Upper lobe of left lung (tissue), 6 donors: ENCODE results near the gene PTGER2. TPM values are rescaled to one million over a fixed set of nuclear protein-coding genes. Genes with fewer than 3 reads are reported as not detected.

ENCODE experiments used
- ATAC-seq, 2 donors: fragments of 200-7000 bp; cut with Tn5 transposase; one replicate each; pipeline ENCODE4 v1.9.1; 2022; ENCODE audit warnings: mild to moderate bottlenecking in 2 of 2, moderate library complexity in 2 of 2; ENCODE audit not compliant: low FRiP score in 2 of 2
- DNase-seq, 2 donors: peaks; one replicate each; pipeline ENCODE4 v3.0.0-alpha.2; 2019 to 2020
- H3K27ac ChIP-seq, 4 donors: fragments of 200-600 bp; sonication (generic); one replicate each; pipeline ENCODE4 v1.5.1; 2016 to 2019
- H3K27me3 ChIP-seq, 4 donors: fragments of 200-600 bp; sonication (generic); one replicate each; pipeline ENCODE4 v1.5.1; 2017 to 2019
- H3K36me3 ChIP-seq, 4 donors: fragments of 200-600 bp; sonication (generic); one replicate each; pipeline ENCODE4 v1.5.1; 2016 to 2019
- H3K4me1 ChIP-seq, 4 donors: fragments of 200-600 bp; sonication (generic); one replicate each; pipeline ENCODE4 v1.5.1; 2018 to 2019
- H3K4me3 ChIP-seq, 4 donors: fragments of 200-600 bp; sonication (generic); one replicate each; pipeline ENCODE4 v1.5.1; 2017 to 2019; ENCODE audit warnings: mild to moderate bottlenecking in 2 of 4, moderate library complexity in 1 of 4
- H3K9me3 ChIP-seq, 4 donors: fragments of 200-600 bp; sonication (generic); one replicate each; pipeline ENCODE4 v1.5.1; 2018 to 2019
- CTCF ChIP-seq, 6 experiments: fragments of 450-650 bp in 4 of 6; fragments of 200-600 bp in 2 of 6; sonication (generic) in 2 of 6; IDR thresholded peaks; one replicate each; pipeline ENCODE4 v1.5.1; 2016 to 2019; ENCODE audit warnings: antibody characterized with exemption in 6 of 6
- EP300 ChIP-seq, 4 donors: sonication (generic); formaldehyde crosslinking; IDR thresholded peaks; one replicate each; pipeline ENCODE4 v1.5.1; 2017; ENCODE audit warnings: antibody characterized with exemption in 4 of 4, control low read depth in 2 of 4
- POLR2A ChIP-seq, 4 donors: fragments of 450-650 bp; IDR thresholded peaks; one replicate each; pipeline ENCODE4 v1.5.1; 2016 to 2017; ENCODE audit warnings: antibody characterized with exemption in 4 of 4, mild to moderate bottlenecking in 2 of 4
- POLR2AphosphoS5 ChIP-seq, 2 donors: sonication (generic); formaldehyde crosslinking; IDR thresholded peaks; one replicate each; pipeline ENCODE4 v1.5.1; 2017; ENCODE audit warnings: antibody characterized with exemption in 2 of 2
- WGBS, 2 donors: methylation state at CpG; one replicate each; pipeline ENCODE4 v1.1.5; 2017 to 2018; 5-methylcytosine and 5-hydroxymethylcytosine counted together
- total RNA-seq, 6 donors: library from RNA; depleted of rRNA in 4 of 6; stranded (reverse); fragments of >200 nt in 4 of 6; gene quantifications; one replicate each; pipeline versions ENCODE4 v1.1.0 to v1.2.1, GENCODE V29; 2016 to 2021
- donor health status: DM: no; HTN: no; CAD: no; lungs with moderate emphysema.
- donor health status: DM: no; HTN: yes; CAD: no; lungs with severe emphysema.

Gene PTGER2
- total RNA-seq, 6 donors from 2014 or later, result 1.6 to 10.5 (median 8.5) TPM

- 41 to 67% methylated on average over 1 of the region's 1 CpG for WGBS, 2 donors
Measured at GRCh38 chr14:52363961-52364360, 49.8 kb downstream of the PTGER2 start.

GRCh38 chr14:52365071-52365470, 51.0 kb downstream of the PTGER2 start:
- TF ChIP-seq CTCF (IDR thresholded peaks at IDR 0.05), result no peak
- no peak for TF ChIP-seq EP300 (IDR thresholded peaks at IDR 0.05)
- TF ChIP-seq POLR2AphosphoS5 (IDR thresholded peaks at IDR 0.05), result no peak
- no peak for TF ChIP-seq POLR2A (IDR thresholded peaks at IDR 0.05)
- H3K9me3 ChIP-seq, result no peaks in the 10 kb centered on the region
- H3K27ac ChIP-seq, result no peak overlapping the region
- DNase-seq, result no peak
- no peak for ATAC-seq
- peaks cover 0 to 4% (median 0%) of the 10 kb centered on the region in 4 donors for H3K4me1 ChIP-seq
- WGBS, 2 donors, result 81 to 94% methylated on average over 1 of the region's 1 CpG
- H3K36me3 ChIP-seq, result no peaks in the 10 kb centered on the region
- no peaks in the 10 kb centered on the region for H3K27me3 ChIP-seq
- H3K4me3 ChIP-seq, result no peak overlapping the region

More at GRCh38 chr14:52363961-52364360, 49.8 kb downstream of the PTGER2 start:
- peak; percentile 37 to 76 for ATAC-seq
- H3K27me3 ChIP-seq, result no peaks in the 10 kb centered on the region
- H3K36me3 ChIP-seq, result no peaks in the 10 kb centered on the region
- DNase-seq, result no peak
- TF ChIP-seq CTCF (IDR thresholded peaks at IDR 0.05), result no peak
- H3K4me1 ChIP-seq, result peaks cover 0 to 4% (median 0%) of the 10 kb centered on the region in 4 donors
- H3K27ac ChIP-seq, result no peak overlapping the region
- no peaks in the 10 kb centered on the region for H3K9me3 ChIP-seq
- H3K4me3 ChIP-seq, result no peak overlapping the region

- 56 to 58% methylated on average over 3 of the region's 3 CpGs for WGBS, 2 donors
- H3K27ac ChIP-seq, result no peak overlapping the region
- no peaks in the 10 kb centered on the region for H3K36me3 ChIP-seq
- H3K27me3 ChIP-seq, result no peaks in the 10 kb centered on the region
- H3K9me3 ChIP-seq, result no peaks in the 10 kb centered on the region
- no peaks in the 10 kb centered on the region for H3K4me1 ChIP-seq
- H3K4me3 ChIP-seq, result no peak overlapping the region
- TF ChIP-seq POLR2A (IDR thresholded peaks at IDR 0.05), result no peak
- TF ChIP-seq EP300 (IDR thresholded peaks at IDR 0.05), result no peak
- no peak for TF ChIP-seq CTCF (IDR thresholded peaks at IDR 0.05)
- TF ChIP-seq POLR2AphosphoS5 (IDR thresholded peaks at IDR 0.05), result no peak
- ATAC-seq (no peak), DNase-seq (no peak)
Measured at GRCh38 chr14:52366796-52367315, 52.7 kb downstream of the PTGER2 start.

- no peak overlapping the region for H3K4me3 ChIP-seq
- whole genome bisulfite sequencing, 2 donors, result 71 to 84% methylated on average over 3 of the region's 3 CpGs
- ATAC-seq, result peak in 1 of 2 donors; percentile 87
- H3K36me3 ChIP-seq, result no peaks in the 10 kb centered on the region
- TF ChIP-seq POLR2A (IDR thresholded peaks at IDR 0.05) (no peak), CTCF (IDR thresholded peaks at IDR 0.05) (no peak), POLR2AphosphoS5 (IDR thresholded peaks at IDR 0.05) (no peak), EP300 (IDR thresholded peaks at IDR 0.05) (no peak)
- H3K4me1 ChIP-seq, result no peaks in the 10 kb centered on the region
- H3K9me3 ChIP-seq, result no peaks in the 10 kb centered on the region
- peak overlapping the region in 1 of 4 donors; percentile 9 for H3K27ac ChIP-seq
- H3K27me3 ChIP-seq, result no peaks in the 10 kb centered on the region
- DNase-seq, result no peak
Measured at GRCh38 chr14:52369305-52369801, 55.2 kb downstream of the PTGER2 start.

- Histone ChIP-seq H3K27me3 (no peaks in the 10 kb centered on the region), H3K27ac (no peak overlapping the region), H3K4me3 (no peak overlapping the region), H3K9me3 (no peaks in the 10 kb centered on the region), H3K36me3 (no peaks in the 10 kb centered on the region), H3K4me1 (no peaks in the 10 kb centered on the region)
- TF ChIP-seq POLR2AphosphoS5 (IDR thresholded peaks at IDR 0.05), result no peak
- ATAC-seq (no peak), DNase-seq (no peak)
- WGBS, 2 donors, result 85 to 94% methylated on average over 4 of the region's 4 CpGs
Measured at GRCh38 chr14:52370406-52370935, 56.4 kb downstream of the PTGER2 start.
